WTC11 (cell line): ENCODE results near the gene AGAP1. TPM values are rescaled to one million over a fixed set of nuclear protein-coding genes. Genes with fewer than 3 reads are reported as not detected.

ENCODE experiments used
- ATAC-seq: fragments of 200-7000 bp; cut with Tn5 transposase; 2 replicates; pipeline ENCODE4 v1.10.0; 2021; ENCODE audit warnings: mild to moderate bottlenecking, moderate library complexity
- CTCF ChIA-PET: fragments of 300-600 bp; sonication (Branson Sonifier 250); formaldehyde crosslinking; loops from one replicate; lab custom pipeline; 2021; ENCODE audit warnings: antibody characterized with exemption; lab: Charles Lee
- POLR2A ChIA-PET: fragments of 350-600 bp; sonication (Branson Sonifier 250); formaldehyde crosslinking; loops from one replicate; lab custom pipeline; 2021; ENCODE audit warnings: antibody characterized with exemption; lab: Charles Lee
- DNase-seq: peaks from one replicate; pipeline ENCODE4 v3.0.0; 2021; ENCODE audit warnings: low spot score
- H3K27ac Mint-ChIP-seq: 2 replicates; pipeline ENCODE4 v1.8.0; 2021; ENCODE audit warnings: mixed read lengths
- H3K27me3 Mint-ChIP-seq: 2 replicates; pipeline ENCODE4 v1.8.0; 2021; ENCODE audit warnings: low read depth, mild to moderate bottlenecking, moderate library complexity, mixed read lengths
- H3K36me3 Mint-ChIP-seq: 2 replicates; pipeline ENCODE4 v1.8.0; 2021; ENCODE audit warnings: mixed read lengths
- H3K4me1 Mint-ChIP-seq: 2 replicates; pipeline ENCODE4 v1.8.0; 2022; ENCODE audit warnings: mixed read lengths
- H3K4me3 Mint-ChIP-seq: 2 replicates; pipeline ENCODE4 v1.8.0; 2021; ENCODE audit warnings: mild to moderate bottlenecking, moderate library complexity, mixed read lengths
- H3K9me3 Mint-ChIP-seq: 2 replicates; pipeline ENCODE4 v1.8.0; 2021; ENCODE audit warnings: mixed read lengths
- ATF2 ChIP-seq: sonication (generic); formaldehyde crosslinking; IDR thresholded peaks from 2 replicates; pipeline ENCODE4 v1.8.1; 2022; ENCODE audit warnings: low read depth, missing genetic modification reagents, borderline replicate concordance
- ATF6 ChIP-seq: sonication (generic); formaldehyde crosslinking; IDR thresholded peaks from 2 replicates; pipeline ENCODE4 v1.8.1; 2023; ENCODE audit warnings: mild to moderate bottlenecking, missing genetic modification reagents
- CREB1 ChIP-seq: sonication (generic); formaldehyde crosslinking; IDR thresholded peaks from 2 replicates; pipeline ENCODE4 v1.8.0; 2023; ENCODE audit warnings: mild to moderate bottlenecking, missing genetic modification reagents
- E2F1 ChIP-seq: sonication (generic); formaldehyde crosslinking; IDR thresholded peaks from 2 replicates; pipeline ENCODE4 v1.8.0; 2022; ENCODE audit warnings: mild to moderate bottlenecking, missing genetic modification reagents
- FOXP1 ChIP-seq: sonication (generic); formaldehyde crosslinking; IDR thresholded peaks from 2 replicates; pipeline ENCODE4 v1.8.0; 2022; ENCODE audit warnings: missing genetic modification reagents, mild to moderate bottlenecking, moderate library complexity, borderline replicate concordance
- GABPB1 ChIP-seq: sonication (generic); formaldehyde crosslinking; IDR thresholded peaks from 2 replicates; pipeline ENCODE4 v1.8.1; 2023; ENCODE audit warnings: mild to moderate bottlenecking, missing genetic modification reagents
- MAX ChIP-seq: sonication (generic); formaldehyde crosslinking; IDR thresholded peaks from 2 replicates; pipeline ENCODE4 v1.8.0; 2022; ENCODE audit warnings: mild to moderate bottlenecking, missing genetic modification reagents
- MXD4 ChIP-seq: fragments of 250-450 bp; sonication (Bioruptor Pico); IDR thresholded peaks from 2 replicates; pipeline ENCODE4 v1.8.0; 2021; ENCODE audit warnings: mild to moderate bottlenecking, moderate library complexity, borderline replicate concordance
- MYBL2 ChIP-seq: sonication (generic); formaldehyde crosslinking; IDR thresholded peaks from 2 replicates; pipeline ENCODE4 v1.8.1; 2023; ENCODE audit warnings: mild to moderate bottlenecking, moderate library complexity, missing genetic modification reagents
- NR2C2 ChIP-seq: sonication (generic); formaldehyde crosslinking; IDR thresholded peaks from 2 replicates; pipeline ENCODE4 v1.8.0; 2022; ENCODE audit warnings: mild to moderate bottlenecking, missing genetic modification reagents
- OVOL2 ChIP-seq: fragments of 250-450 bp; sonication (Bioruptor Pico); IDR thresholded peaks from 2 replicates; pipeline ENCODE4 v1.9.0; 2021; ENCODE audit warnings: mild to moderate bottlenecking, borderline replicate concordance
- PREB ChIP-seq: sonication (generic); formaldehyde crosslinking; IDR thresholded peaks from 2 replicates; pipeline ENCODE4 v1.8.1; 2022; ENCODE audit warnings: mild to moderate bottlenecking, missing genetic modification reagents, moderate library complexity, borderline replicate concordance
- SOX15 ChIP-seq: fragments of 250-450 bp; sonication (Bioruptor Pico); IDR thresholded peaks from 2 replicates; pipeline ENCODE4 v1.9.0; 2021; ENCODE audit warnings: mild to moderate bottlenecking
- TEAD1 ChIP-seq: sonication (generic); formaldehyde crosslinking; IDR thresholded peaks from 2 replicates; pipeline ENCODE4 v1.8.0; 2022; ENCODE audit warnings: mild to moderate bottlenecking, missing genetic modification reagents
- TEAD4 ChIP-seq: sonication (generic); formaldehyde crosslinking; IDR thresholded peaks from 2 replicates; pipeline ENCODE4 v1.8.0; 2022; ENCODE audit warnings: mild to moderate bottlenecking, missing genetic modification reagents
- ZBTB21 ChIP-seq: sonication (generic); formaldehyde crosslinking; IDR thresholded peaks from 2 replicates; pipeline ENCODE4 v1.8.1; 2023; ENCODE audit warnings: mild to moderate bottlenecking, missing genetic modification reagents, borderline replicate concordance
- ZBTB43 ChIP-seq: sonication (generic); formaldehyde crosslinking; IDR thresholded peaks from 2 replicates; pipeline ENCODE4 v1.8.1; 2023; ENCODE audit warnings: mild to moderate bottlenecking, missing genetic modification reagents
- ZNF671 ChIP-seq: fragments of 250-450 bp; sonication (Bioruptor Pico); IDR thresholded peaks from 2 replicates; pipeline ENCODE4 v1.8.0; 2021; ENCODE audit warnings: mild to moderate bottlenecking
- total RNA-seq: library from RNA; stranded (reverse); gene quantifications from 3 replicates; pipeline ENCODE4 v1.2.3, GENCODE V29; 2021
- TF ChIP-seq, protein P1 (sequence below): sonication (generic); formaldehyde crosslinking; IDR thresholded peaks from 2 replicates; pipeline ENCODE4 v1.8.1; 2023; ENCODE audit warnings: mild to moderate bottlenecking, missing genetic modification reagents, moderate library complexity

Gene AGAP1
- total RNA-seq, 1 experiment from 2014 or later = 49.3 TPM

DNA sequence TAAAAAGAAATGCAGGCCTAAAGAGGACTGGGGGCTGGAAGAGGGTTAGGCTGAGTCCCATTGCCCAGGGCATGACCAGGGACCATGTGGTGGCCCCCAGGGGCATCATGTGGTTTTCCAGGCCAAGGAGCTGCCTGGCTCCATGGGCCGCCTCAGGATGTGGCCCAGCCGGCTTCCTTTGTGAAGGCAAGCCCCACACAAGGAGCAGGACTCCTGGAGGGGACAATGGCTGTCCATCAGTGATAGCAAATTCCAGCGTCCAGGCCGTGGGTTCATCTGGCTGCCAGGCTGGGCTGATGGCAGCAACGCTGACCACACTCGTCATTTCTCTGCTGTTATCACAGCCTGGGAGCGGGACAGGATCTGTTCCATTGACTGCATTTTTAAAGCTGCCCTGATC lies 591.8 kb downstream of the AGAP1 start (continued):
- TF ChIP-seq ATF2 (no peak), FOXP1 (CRISPR knock-in tag) (no peak)
- TF ChIP-seq, protein P1, sequence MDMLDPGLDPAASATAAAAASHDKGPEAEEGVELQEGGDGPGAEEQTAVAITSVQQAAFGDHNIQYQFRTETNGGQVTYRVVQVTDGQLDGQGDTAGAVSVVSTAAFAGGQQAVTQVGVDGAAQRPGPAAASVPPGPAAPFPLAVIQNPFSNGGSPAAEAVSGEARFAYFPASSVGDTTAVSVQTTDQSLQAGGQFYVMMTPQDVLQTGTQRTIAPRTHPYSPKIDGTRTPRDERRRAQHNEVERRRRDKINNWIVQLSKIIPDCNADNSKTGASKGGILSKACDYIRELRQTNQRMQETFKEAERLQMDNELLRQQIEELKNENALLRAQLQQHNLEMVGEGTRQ (CRISPR knock-in tag) = 0 out of 2 replicates have a peak, but pooled peaks have one; percentile 33

DNA sequence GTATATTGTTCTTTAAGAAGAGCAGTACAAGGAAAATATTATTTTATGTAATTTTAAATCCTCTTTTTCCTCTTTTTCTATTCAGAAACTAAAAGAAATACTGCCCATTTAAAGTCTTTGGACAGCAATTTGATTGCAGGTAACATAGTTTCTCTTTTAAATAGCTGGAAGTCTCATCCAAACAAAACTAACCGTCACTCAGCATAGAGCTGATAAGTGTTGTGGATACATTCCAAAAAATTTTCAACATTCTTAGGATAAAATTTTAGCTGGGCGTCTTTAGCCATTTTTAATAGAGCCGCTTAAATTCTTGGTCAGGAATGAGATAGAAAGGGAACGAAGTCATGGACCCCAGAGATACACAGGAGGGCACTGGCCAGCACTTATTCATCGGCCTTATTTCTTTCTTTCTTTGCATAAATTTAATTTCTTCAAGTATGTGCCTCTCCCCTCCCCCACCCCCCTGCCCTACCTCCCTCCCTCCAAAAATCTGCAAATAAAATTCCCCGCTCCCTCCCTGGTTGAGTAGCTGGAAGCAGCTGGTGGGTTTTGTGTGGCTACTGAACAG lies 592.6 kb downstream of the AGAP1 start:
- ChIA-PET CTCF (interaction anchor here (0.6 to 2.3 kb wide), 13 partner anchors 10 to 321 kb away, joined by 3 to 9 read pairs (median 4); no protein-coding TSS in a partner anchor), POLR2A (interaction anchor here (1.3 to 1.5 kb wide), 2 partner anchors 10 to 81 kb away, joined by 3 read pairs; no protein-coding TSS in a partner anchor)
- TF ChIP-seq E2F1 (CRISPR knock-in tag) (no peak), MYBL2 (CRISPR knock-in tag) (no peak), TEAD4 (no peak), OVOL2 (CRISPR knock-in tag) (no peak), CREB1 (CRISPR knock-in tag) (no peak), NR2C2 (CRISPR knock-in tag) (no peak), PREB (CRISPR knock-in tag) (no peak), ATF6 (CRISPR knock-in tag) (no peak), GABPB1 (CRISPR knock-in tag) (no peak), MXD4 (CRISPR knock-in tag) (no peak), ZNF671 (no peak), ZBTB43 (CRISPR knock-in tag) (no peak), SOX15 (no peak), TEAD1 (CRISPR knock-in tag) (no peak), MAX (CRISPR knock-in tag) (no peak), ZBTB21 (CRISPR knock-in tag) (no peak)
- Mint-ChIP-seq H3K36me3 (no peaks in the 10 kb centered on the region; the same call in 1 of the 2 replicates), H3K27me3 (peaks cover 8% of the 10 kb centered on the region), H3K4me1 (peaks cover 89% of the 10 kb centered on the region), H3K27ac (peak overlapping the region; percentile 97), H3K4me3 (peak overlapping the region; percentile 42), H3K9me3 (no peaks in the 10 kb centered on the region)
- peak; percentile 5 for ATAC-seq
- no peak for DNase-seq
